ENCODE results near the gene DERL2.

DNA sequence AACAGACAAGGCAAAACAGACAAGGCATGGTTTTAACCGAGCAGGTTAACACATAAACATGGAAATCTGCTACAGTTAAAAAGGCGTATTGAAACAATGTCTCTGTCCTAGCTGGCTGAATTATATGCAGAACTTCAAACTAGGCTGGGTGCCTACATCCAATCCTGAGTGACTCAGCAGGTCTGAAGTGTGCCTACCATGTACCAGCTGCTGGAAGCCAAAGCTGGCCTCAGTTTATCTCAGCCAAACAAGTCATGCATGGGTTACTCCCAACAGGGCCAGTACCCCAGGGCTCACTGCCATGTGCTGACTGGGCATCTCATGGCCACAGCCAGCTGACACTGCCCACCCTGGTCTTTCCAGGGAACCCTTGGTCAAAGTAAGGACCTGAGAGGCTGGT is 51.0 kb downstream of the DERL2 start:
- TF ChIP-seq, protein P1, sequence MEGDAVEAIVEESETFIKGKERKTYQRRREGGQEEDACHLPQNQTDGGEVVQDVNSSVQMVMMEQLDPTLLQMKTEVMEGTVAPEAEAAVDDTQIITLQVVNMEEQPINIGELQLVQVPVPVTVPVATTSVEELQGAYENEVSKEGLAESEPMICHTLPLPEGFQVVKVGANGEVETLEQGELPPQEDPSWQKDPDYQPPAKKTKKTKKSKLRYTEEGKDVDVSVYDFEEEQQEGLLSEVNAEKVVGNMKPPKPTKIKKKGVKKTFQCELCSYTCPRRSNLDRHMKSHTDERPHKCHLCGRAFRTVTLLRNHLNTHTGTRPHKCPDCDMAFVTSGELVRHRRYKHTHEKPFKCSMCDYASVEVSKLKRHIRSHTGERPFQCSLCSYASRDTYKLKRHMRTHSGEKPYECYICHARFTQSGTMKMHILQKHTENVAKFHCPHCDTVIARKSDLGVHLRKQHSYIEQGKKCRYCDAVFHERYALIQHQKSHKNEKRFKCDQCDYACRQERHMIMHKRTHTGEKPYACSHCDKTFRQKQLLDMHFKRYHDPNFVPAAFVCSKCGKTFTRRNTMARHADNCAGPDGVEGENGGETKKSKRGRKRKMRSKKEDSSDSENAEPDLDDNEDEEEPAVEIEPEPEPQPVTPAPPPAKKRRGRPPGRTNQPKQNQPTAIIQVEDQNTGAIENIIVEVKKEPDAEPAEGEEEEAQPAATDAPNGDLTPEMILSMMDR (conservative IDR thresholded peaks at IDR 0.05; ENCODE audit: low read depth in 2 of 2), result no peak
- no peak for TF ChIP-seq POLR2AphosphoS5 (IDR thresholded peaks at IDR 0.05; ENCODE audit: low read depth)
- TF ChIP-seq, protein P2, sequence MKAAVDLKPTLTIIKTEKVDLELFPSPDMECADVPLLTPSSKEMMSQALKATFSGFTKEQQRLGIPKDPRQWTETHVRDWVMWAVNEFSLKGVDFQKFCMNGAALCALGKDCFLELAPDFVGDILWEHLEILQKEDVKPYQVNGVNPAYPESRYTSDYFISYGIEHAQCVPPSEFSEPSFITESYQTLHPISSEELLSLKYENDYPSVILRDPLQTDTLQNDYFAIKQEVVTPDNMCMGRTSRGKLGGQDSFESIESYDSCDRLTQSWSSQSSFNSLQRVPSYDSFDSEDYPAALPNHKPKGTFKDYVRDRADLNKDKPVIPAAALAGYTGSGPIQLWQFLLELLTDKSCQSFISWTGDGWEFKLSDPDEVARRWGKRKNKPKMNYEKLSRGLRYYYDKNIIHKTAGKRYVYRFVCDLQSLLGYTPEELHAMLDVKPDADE (IDR thresholded peaks at IDR 0.05), result no peak
- TF ChIP-seq EZH2 (IDR thresholded peaks at IDR 0.05; ENCODE audit: low read depth, unreplicated experiment), result no peak
- TF ChIP-seq CREB1 (CRISPR knock-in tag; IDR thresholded peaks at IDR 0.05; ENCODE audit: low read depth), result no peak
- TF ChIP-seq, protein P3, sequence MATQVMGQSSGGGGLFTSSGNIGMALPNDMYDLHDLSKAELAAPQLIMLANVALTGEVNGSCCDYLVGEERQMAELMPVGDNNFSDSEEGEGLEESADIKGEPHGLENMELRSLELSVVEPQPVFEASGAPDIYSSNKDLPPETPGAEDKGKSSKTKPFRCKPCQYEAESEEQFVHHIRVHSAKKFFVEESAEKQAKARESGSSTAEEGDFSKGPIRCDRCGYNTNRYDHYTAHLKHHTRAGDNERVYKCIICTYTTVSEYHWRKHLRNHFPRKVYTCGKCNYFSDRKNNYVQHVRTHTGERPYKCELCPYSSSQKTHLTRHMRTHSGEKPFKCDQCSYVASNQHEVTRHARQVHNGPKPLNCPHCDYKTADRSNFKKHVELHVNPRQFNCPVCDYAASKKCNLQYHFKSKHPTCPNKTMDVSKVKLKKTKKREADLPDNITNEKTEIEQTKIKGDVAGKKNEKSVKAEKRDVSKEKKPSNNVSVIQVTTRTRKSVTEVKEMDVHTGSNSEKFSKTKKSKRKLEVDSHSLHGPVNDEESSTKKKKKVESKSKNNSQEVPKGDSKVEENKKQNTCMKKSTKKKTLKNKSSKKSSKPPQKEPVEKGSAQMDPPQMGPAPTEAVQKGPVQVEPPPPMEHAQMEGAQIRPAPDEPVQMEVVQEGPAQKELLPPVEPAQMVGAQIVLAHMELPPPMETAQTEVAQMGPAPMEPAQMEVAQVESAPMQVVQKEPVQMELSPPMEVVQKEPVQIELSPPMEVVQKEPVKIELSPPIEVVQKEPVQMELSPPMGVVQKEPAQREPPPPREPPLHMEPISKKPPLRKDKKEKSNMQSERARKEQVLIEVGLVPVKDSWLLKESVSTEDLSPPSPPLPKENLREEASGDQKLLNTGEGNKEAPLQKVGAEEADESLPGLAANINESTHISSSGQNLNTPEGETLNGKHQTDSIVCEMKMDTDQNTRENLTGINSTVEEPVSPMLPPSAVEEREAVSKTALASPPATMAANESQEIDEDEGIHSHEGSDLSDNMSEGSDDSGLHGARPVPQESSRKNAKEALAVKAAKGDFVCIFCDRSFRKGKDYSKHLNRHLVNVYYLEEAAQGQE (IDR thresholded peaks at IDR 0.05; ENCODE audit: unreplicated experiment), result no peak
- no peak for TF ChIP-seq JUNB (IDR thresholded peaks at IDR 0.05; ENCODE audit: unreplicated experiment)
- no peak for TF ChIP-seq NANOG (IDR thresholded peaks at IDR 0.05; ENCODE audit: borderline replicate concordance)
- TF ChIP-seq EZH2phosphoT487 (IDR thresholded peaks at IDR 0.05; ENCODE audit: unreplicated experiment), result no peak

Data from GM23338 (cell line).